Sigmoid colon (tissue), 7 donors: ENCODE results near the gene DDR2. TPM values are rescaled to one million over a fixed set of nuclear protein-coding genes. Genes with fewer than 3 reads are reported as not detected.
A peak's percentile ranks its signal among the peaks of the same experiment; 100 is the strongest.

Experiments used
- DNase-seq: peaks from one replicate; pipeline ENCODE4 v3.0.0-alpha.2; 2019
- H3K27ac ChIP-seq, 4 donors: fragments of 200-600 bp; sonication (generic); one replicate each; pipeline ENCODE4 v1.5.1; 2016 to 2019; ENCODE audit warnings: mild to moderate bottlenecking in 1 of 4
- H3K27me3 ChIP-seq, 3 donors: fragments of 200-600 bp; sonication (generic); one replicate each; pipeline ENCODE4 v1.5.1; 2019; ENCODE audit warnings: mild to moderate bottlenecking in 1 of 3
- H3K36me3 ChIP-seq, 4 donors: fragments of 200-600 bp; sonication (generic); one replicate each; pipeline ENCODE4 v1.5.1; 2016 to 2019
- H3K4me1 ChIP-seq, 4 donors: fragments of 200-600 bp; sonication (generic); one replicate each; pipeline ENCODE4 v1.5.1; 2017 to 2019
- H3K4me3 ChIP-seq, 4 donors: fragments of 200-600 bp; sonication (generic); one replicate each; pipeline ENCODE4 v1.5.1; 2017 to 2019; ENCODE audit warnings: mild to moderate bottlenecking in 2 of 4, moderate library complexity in 1 of 4
- H3K9me3 ChIP-seq, 4 donors: fragments of 200-600 bp in 3 of 4; sonication (generic) in 3 of 4; one replicate each; pipeline versions ENCODE4 v1.5.1 to v1.6.1; 2013 to 2019
- EP300 ChIP-seq, 4 donors: sonication (generic); formaldehyde crosslinking; IDR thresholded peaks; one replicate each; pipeline ENCODE4 v1.6.1; 2017; ENCODE audit warnings: antibody characterized with exemption in 4 of 4
- POLR2A ChIP-seq, 2 donors: fragments of 450-650 bp; IDR thresholded peaks; one replicate each; pipeline ENCODE4 v1.6.1; 2016; ENCODE audit warnings: antibody characterized with exemption in 2 of 2, mild to moderate bottlenecking in 2 of 2, moderate library complexity in 2 of 2
- POLR2AphosphoS5 ChIP-seq, 4 donors: sonication (generic); formaldehyde crosslinking; IDR thresholded peaks; one replicate each; pipeline ENCODE4 v1.6.1; 2017; ENCODE audit warnings: antibody characterized with exemption in 4 of 4
- WGBS, 2 donors: extraction: QIAGEN DNeasy Blood & Tissue Kit; methylation state at CpG; one replicate each; pipeline ENCODE4 v1.1.7; 2013; 5-methylcytosine and 5-hydroxymethylcytosine counted together
- intact Hi-C: fragments of 100-400 bp; cut with DNase I; formaldehyde crosslinking; loops from one replicate; pipeline ENCODE4 v1.15.1; 2023
- polyA plus RNA-seq, 3 donors: library from polyadenylated mRNA; stranded (reverse); fragments of 200-250 nt; gene quantifications; one replicate each; pipeline ENCODE4 v1.2.3, GENCODE V29; 2013
- total RNA-seq, 4 donors: library from RNA; depleted of rRNA; stranded (reverse); fragments of >200 nt; gene quantifications; one replicate each; pipeline ENCODE4 v1.1.0, GENCODE V29; 2016
- TF ChIP-seq, protein P1 (sequence below), 4 experiments: fragments of 450-650 bp in 3 of 4; fragments of 200-600 bp in 1 of 4; IDR thresholded peaks; one replicate each; pipeline ENCODE4 v1.5.1; 2016 to 2019; ENCODE audit warnings: antibody characterized with exemption in 4 of 4, mild to moderate bottlenecking in 3 of 4, moderate library complexity in 2 of 4
- donor health status: healthy with polysubstance abuse.
- donor health status: Bipolar disorder and iron deficiency.
- donor health status: healthy.

Gene DDR2
- total and polyA plus RNA-seq, 7 donors, result 3.5 to 236 (median 150) TPM

DNA sequence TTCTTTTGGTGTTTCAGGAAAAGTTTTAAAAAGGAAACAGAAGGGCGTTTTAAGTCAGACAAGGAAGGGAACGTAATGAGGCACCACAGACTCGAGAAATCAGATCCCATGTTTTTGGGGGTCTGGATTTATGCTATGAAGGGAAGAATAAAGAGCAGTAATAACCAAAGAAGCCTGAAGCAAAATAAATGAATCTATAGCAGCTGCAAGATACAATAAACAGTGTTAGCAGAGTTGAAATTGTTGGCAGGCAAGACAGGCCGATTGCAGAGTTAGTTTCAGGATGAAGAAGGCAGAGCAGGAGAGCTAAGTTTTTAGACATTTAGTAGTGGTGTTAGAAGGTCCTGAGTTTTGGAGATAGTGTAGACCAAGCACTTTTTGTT is 425 bp downstream of the DDR2 start:
- intact Hi-C loops, result loop anchor here (5.0 kb wide), 2 partner anchors 55 to 100 kb away; no protein-coding TSS in a partner anchor
- peak in 1 of 4 donors; percentile 4 for TF ChIP-seq POLR2AphosphoS5 (IDR thresholded peaks at IDR 0.05)
- no peak for TF ChIP-seq EP300 (IDR thresholded peaks at IDR 0.05)
- TF ChIP-seq, protein P1, sequence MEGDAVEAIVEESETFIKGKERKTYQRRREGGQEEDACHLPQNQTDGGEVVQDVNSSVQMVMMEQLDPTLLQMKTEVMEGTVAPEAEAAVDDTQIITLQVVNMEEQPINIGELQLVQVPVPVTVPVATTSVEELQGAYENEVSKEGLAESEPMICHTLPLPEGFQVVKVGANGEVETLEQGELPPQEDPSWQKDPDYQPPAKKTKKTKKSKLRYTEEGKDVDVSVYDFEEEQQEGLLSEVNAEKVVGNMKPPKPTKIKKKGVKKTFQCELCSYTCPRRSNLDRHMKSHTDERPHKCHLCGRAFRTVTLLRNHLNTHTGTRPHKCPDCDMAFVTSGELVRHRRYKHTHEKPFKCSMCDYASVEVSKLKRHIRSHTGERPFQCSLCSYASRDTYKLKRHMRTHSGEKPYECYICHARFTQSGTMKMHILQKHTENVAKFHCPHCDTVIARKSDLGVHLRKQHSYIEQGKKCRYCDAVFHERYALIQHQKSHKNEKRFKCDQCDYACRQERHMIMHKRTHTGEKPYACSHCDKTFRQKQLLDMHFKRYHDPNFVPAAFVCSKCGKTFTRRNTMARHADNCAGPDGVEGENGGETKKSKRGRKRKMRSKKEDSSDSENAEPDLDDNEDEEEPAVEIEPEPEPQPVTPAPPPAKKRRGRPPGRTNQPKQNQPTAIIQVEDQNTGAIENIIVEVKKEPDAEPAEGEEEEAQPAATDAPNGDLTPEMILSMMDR (IDR thresholded peaks at IDR 0.05), result no peak
- TF ChIP-seq POLR2A (IDR thresholded peaks at IDR 0.05), result no peak
- Histone ChIP-seq H3K36me3 (no peaks in the 10 kb centered on the region), H3K4me1 (peaks cover 0 to 72% (median 60%) of the 10 kb centered on the region in 4 donors), H3K27ac (peak overlapping the region; percentile 90 to 94 (median 90)), H3K27me3 (no peaks in the 10 kb centered on the region), H3K4me3 (peak overlapping the region; percentile 37 to 56 (median 56)), H3K9me3 (no peaks in the 10 kb centered on the region)
- DNase-seq, result no peak
- 71 to 78% methylated on average over 4 of the region's 4 CpGs for WGBS, 2 donors

DNA sequence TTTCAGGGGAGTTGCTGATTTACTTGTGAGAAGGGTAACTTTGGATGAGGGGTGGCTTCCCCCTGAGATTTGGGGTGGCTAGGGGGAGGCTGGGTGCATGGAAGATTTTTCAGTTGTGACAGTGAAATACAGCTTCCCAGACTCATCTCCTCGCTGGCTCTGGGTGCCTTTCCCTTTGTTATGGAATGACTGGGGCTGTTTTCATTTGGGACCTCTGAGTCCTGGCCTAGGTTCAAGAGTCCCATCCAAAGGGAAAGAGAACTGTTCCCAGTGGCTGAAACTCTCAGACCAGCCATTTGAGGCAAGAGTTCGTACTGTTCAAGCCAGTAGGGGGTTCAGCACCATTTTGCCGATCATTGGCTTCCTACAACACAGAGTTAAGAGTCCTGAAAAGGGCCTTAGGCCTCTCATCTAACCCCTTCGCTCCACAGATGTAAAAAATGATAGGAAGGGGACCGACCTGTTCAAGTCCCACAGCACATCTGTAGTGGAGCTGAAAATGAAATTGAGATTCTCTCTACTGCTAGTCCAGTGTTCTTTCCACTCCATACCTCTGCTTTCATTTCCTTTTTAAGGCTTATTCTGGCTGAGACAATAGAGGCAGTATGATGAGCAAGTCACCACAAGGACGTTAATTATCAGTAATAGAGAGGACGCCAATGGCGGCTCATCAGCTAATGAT is 958 bp downstream of the DDR2 start:
- peak overlapping the region; percentile 37 to 56 (median 56) for H3K4me3 ChIP-seq
- peaks cover 0 to 72% (median 58%) of the 10 kb centered on the region in 4 donors for H3K4me1 ChIP-seq
- H3K9me3 ChIP-seq, result no peaks in the 10 kb centered on the region
- H3K27ac ChIP-seq, result peak overlapping the region; percentile 90 to 94 (median 90)
- DNase-seq, result peak; percentile 77
- intact Hi-C loops, result loop anchor here (5.0 kb wide), 2 partner anchors 54 to 99 kb away; no protein-coding TSS in a partner anchor
- H3K27me3 ChIP-seq, result no peaks in the 10 kb centered on the region
- no peaks in the 10 kb centered on the region for H3K36me3 ChIP-seq
- WGBS, 2 donors, result 72 to 85% methylated on average over 8 of the region's 8 CpGs
- TF ChIP-seq POLR2AphosphoS5 (IDR thresholded peaks at IDR 0.05) (peak in 3 of 4 donors; percentile 40 to 74 (median 66)), POLR2A (IDR thresholded peaks at IDR 0.05) (peak; percentile 21 to 30), EP300 (IDR thresholded peaks at IDR 0.05) (no peak)
- TF ChIP-seq, protein P1 (IDR thresholded peaks at IDR 0.05), result no peak

DNA sequence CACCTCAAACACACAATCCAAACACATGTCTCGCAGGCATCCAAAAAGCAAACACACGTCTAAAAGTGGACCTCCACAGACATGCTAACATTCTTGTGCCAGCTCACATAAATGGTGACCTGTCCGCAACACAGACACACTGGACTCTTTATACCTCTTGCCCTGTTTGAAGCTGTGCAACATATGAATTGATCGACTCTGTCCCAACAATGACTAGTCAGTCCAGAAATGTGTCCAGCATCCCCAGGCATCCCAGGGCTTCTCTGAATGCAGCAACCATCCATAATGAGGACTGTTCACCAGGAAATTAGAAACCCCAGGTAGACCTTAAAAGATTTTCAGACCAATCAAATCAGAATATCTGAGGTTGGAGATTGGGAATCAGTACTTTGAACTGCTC is 3.2 kb downstream of the DDR2 start:
- peaks cover 0 to 65% (median 47%) of the 10 kb centered on the region in 4 donors for H3K4me1 ChIP-seq
- intact Hi-C loops, result no loop called here
- no peaks in the 10 kb centered on the region for H3K9me3 ChIP-seq
- 76 to 79% methylated on average over 4 of the region's 4 CpGs for WGBS, 2 donors
- no peak for TF ChIP-seq EP300 (IDR thresholded peaks at IDR 0.05)
- peak overlapping the region; percentile 37 to 56 (median 56) for H3K4me3 ChIP-seq
- no peak for DNase-seq
- H3K36me3 ChIP-seq, result no peaks in the 10 kb centered on the region
- H3K27ac ChIP-seq, result peak overlapping the region; percentile 90 to 94 (median 90)
- no peaks in the 10 kb centered on the region for H3K27me3 ChIP-seq

DNA sequence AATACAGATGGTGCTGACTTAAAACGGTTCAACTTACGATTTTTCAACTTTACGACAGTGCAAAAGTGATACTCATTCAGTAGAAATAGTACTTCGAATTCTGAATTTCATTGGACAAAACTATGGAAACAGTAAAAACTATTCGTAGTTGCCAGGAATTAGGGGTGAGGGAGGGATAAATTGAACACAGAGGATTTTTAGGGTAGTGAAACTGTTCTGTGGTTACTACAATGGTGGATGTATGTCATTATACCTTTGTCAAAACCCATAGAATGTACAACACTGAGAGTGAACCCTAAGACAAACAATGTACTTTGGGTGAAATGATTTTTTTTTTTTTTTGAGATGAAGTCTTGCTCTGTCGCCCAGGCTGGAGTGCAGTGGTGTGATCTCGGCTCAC is 7.5 kb downstream of the DDR2 start:
- Histone ChIP-seq H3K27ac (no peak overlapping the region), H3K27me3 (no peaks in the 10 kb centered on the region), H3K4me1 (peaks cover 0 to 75% (median 40%) of the 10 kb centered on the region in 4 donors), H3K36me3 (no peaks in the 10 kb centered on the region), H3K9me3 (no peaks in the 10 kb centered on the region), H3K4me3 (no peak overlapping the region)
- DNase-seq, result no peak
- TF ChIP-seq POLR2AphosphoS5 (IDR thresholded peaks at IDR 0.05) (no peak), POLR2A (IDR thresholded peaks at IDR 0.05) (no peak), EP300 (IDR thresholded peaks at IDR 0.05) (no peak)
- TF ChIP-seq, protein P1 (IDR thresholded peaks at IDR 0.05), result no peak
- 93% methylated on average over 7 of the region's 7 CpGs for WGBS, 2 donors
- intact Hi-C loops, result no loop called here

DNA sequence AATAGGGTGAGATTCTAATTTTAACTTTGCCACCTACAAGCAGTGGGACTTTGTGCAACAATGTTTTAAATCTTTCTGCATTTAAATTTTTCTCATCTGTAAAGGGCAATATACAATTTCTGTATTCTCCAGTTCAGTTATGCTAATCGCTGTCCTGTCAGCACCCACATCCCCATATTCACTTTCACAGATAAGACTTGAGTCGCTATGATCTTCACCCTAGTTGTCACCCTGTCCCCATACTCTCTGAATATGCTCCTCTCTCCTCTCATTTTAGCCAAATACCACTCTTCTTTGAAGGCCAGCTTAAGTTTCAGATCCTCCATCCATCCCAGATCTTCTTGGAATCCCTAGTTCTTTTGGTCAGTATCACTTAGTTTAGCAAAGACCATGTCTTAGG is 8.8 kb downstream of the DDR2 start:
- Histone ChIP-seq H3K4me1 (peaks cover 0 to 74% (median 31%) of the 10 kb centered on the region in 4 donors), H3K4me3 (no peak overlapping the region), H3K36me3 (no peaks in the 10 kb centered on the region), H3K27ac (no peak overlapping the region), H3K9me3 (no peaks in the 10 kb centered on the region), H3K27me3 (no peaks in the 10 kb centered on the region)
- TF ChIP-seq EP300 (IDR thresholded peaks at IDR 0.05), result no peak
- TF ChIP-seq, protein P1 (IDR thresholded peaks at IDR 0.05), result no peak
- no peak for TF ChIP-seq POLR2AphosphoS5 (IDR thresholded peaks at IDR 0.05)
- TF ChIP-seq POLR2A (IDR thresholded peaks at IDR 0.05), result no peak
- WGBS, 2 donors, result 93 to 97% methylated on average over 2 of the region's 2 CpGs
- DNase-seq, result no peak
- intact Hi-C loops, result no loop called here
